ENCODE results near the gene GP2. TPM values are rescaled to one million over a fixed set of nuclear protein-coding genes. Genes with fewer than 3 reads are reported as not detected.

GP2 gene
- total RNA-seq = not detected in 2 replicates

DNA sequence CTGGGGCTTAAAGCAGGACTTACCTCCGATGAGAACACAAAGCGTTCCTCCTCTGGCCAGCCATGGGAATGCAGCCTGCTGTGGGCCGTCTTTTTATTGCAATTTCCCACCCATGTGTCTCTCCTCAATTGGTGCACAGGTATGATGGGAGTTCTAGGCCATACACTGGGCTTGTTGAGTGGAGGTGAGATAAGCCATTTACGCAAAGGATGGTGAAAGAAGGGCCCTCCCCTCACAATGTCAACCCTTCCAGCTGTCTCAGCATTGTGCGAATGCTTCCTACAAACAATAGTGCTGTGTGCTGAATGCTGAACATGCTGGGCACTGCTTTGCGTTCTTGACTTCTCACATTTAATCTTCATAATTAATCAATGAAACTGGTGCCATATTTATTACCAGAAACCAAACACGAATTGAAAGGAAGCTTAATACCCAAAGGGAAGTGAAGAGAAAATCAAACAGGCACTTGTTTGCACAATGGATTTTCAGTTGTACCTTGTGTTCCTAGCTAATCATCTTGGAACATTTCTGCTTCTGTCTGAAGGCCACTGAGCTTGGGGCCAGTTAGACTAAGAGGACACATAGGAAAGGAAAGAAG is at the start of gene GP2:
TSS of gene GP2 (minus strand) at position 70 of the 598 bp plus-strand sequence. CDS start 1,082 bp downstream, outside the sequence.
- intact Hi-C loops (cut with micrococcal nuclease) = no loop called here

DNA sequence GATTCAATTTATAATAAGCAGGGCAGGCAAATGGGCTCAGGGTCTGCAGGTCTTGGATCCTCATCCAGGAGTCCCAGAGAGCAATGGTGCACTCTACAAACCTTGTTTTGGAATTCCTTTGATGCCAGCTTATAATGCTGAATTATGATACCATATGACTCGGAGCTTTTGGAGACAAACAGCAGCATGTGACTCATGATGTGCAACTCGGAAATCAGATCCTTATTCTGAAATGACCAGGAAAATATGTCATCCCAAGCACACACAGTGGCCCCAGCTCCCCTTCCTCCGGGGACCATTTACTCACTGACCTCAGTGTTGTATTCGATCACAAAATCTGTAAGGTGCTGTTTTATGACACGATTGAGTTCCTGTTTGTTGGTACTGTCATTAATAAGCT is 45.4 kb upstream of the GP2 start:
- intact Hi-C loops (cut with micrococcal nuclease) = no loop called here

- intact Hi-C loops (cut with micrococcal nuclease) = no loop called here
Measured at GRCh38 chr16:20369452-20370054, 42.2 kb upstream of the GP2 start.

DNA sequence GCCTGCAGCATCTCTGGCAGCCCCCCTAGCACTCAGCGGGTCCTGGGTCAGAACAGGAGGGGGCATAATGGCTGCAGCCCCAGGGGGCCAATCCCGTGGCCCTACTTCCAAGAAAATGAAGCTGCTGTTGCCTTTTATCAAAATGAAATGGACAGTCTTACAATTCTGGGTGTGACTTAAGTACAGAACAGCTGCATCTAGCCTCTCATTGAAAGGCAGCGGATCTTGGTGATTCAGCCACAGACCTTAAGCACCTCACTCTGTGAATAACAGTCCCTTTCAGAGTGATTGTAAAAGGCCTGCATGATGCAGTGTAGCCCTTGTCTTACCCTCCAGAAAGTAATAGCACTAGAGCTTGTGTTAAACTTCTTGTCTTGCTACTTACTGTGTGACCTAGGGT is 36.7 kb upstream of the GP2 start:
- intact Hi-C loops (cut with micrococcal nuclease) = no loop called here

- intact Hi-C loops (cut with micrococcal nuclease) = no loop called here
Measured at GRCh38 chr16:20363191-20363590, 35.9 kb upstream of the GP2 start.

DNA sequence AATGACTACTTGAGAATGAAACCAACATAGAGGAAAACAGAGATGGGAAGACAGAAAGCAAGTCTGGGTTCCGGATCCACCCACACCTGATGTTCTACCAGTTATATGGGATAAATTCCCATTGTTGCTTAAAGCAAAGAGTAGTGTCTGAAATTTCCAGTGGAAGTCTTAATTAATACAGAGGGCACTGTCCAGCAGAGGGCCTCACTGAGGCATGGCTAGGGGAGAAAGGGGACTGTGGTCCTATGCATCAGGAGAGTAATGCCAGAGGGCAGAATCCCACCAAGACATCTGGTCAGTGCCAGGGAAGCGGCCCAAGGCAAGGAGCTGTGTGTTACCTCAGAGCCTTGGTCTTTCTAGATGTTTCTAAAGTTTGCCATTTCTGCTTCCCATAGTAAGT is 32.7 kb upstream of the GP2 start:
- intact Hi-C loops (cut with micrococcal nuclease) = no loop called here

- intact Hi-C loops (cut with micrococcal nuclease) = no loop called here
Measured at GRCh38 chr16:20355114-20355782, 27.9 kb upstream of the GP2 start.

GRCh38 chr16:20353379-20353778 is 26.1 kb upstream of the GP2 start:
- intact Hi-C loops (cut with micrococcal nuclease) = no loop called here

DNA sequence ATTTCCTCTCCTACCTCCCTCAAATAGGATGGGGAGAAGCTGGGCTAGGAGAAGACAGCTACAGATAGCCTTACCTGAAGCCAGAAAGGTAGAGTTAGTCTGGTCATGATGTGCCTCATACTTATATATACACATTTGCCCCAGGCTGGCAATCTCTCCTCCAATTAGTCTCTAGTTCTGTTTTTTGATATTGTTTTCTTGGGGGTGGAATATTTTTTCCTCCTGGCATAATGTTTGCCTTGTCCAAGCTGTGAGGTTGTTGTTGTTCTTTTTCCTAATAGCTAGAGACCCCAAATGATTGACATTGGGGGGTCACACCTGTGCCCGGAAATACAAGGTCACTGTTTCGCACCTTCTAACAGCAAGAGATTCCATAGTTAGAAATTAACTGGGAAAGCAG is 25.3 kb upstream of the GP2 start, which contains the start of gene UMOD:
TSS of gene UMOD (minus strand) at position 101 of the 400 bp plus-strand sequence. CDS start 1,978 bp downstream, outside the sequence.
- intact Hi-C loops (cut with micrococcal nuclease) = no loop called here

- intact Hi-C loops (cut with micrococcal nuclease) = no loop called here
Measured at GRCh38 chr16:20349615-20350014, 22.3 kb upstream of the GP2 start.

DNA sequence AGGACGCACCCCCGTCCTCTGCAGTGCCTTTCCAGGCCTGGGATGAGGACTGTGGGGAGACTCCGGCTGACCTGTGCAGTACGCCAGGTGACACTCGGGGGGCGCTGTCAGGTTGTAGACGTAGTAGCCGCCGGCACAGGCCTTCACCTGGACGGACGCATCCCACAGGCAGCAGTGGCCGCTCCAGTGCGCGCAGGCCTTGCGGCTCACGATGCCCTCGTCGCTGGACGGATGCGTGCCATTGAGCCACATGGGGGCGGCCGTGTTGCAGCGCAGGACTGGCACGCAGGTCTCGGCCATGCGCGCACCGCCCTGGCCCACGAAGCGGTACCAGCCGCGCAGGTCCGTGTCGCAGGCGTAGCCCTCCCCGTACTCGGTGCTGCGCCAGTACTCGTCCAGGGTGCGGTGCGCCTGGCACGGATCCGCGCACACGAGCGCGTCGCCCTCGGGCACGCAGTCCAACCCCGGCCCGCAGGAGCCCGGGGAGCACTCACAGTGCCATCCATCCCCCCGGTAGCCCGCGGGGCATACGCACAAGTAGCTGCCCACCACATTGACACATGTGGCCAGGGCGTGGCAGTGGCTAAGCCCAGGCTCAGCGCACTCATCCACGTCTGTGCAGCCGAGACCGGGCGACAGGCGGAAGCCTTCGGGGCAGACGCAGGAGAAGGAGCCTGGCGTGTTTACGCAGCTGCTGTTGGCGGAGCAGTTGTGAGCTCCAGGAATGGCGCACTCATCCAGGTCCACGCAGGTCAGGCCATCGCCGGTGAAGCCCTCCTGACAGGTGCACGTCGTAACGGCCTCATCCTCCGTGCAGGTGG is 21.3 kb upstream of the GP2 start:
- intact Hi-C loops (cut with micrococcal nuclease) = no loop called here

DNA sequence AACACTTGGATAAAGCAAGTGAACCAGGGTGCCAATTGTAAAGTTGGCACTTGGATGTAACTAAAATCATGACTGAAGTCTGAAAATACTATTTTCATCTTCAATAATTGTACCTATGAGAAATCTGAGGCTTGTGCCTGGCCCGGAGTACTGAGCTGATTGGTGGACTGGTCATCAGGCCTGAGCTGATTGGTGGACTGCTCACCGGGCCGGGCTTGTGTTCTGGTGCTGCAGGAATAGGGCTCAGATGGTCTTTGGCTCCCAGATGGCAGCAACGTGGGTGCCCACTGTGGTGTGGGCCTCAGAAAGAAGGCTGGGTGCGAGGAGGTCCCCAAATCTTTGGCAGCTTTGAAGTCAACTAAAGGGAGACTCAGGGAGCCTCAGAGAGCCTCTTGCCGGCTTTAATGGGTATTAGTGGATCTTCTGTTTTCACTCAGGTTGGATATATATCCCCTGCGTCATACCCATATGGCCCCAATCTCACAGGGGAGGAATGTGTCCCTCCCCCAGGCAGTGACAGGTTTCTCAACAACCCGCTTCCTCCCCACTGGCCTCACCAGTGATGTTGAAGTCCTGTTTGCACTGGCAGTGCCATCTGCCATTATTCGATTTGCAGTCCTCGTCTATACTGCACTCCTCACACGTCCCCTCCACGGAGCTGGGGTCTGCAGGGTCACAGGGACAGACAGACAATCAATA is 20.5 kb upstream of the GP2 start:
- intact Hi-C loops (cut with micrococcal nuclease) = no loop called here

DNA sequence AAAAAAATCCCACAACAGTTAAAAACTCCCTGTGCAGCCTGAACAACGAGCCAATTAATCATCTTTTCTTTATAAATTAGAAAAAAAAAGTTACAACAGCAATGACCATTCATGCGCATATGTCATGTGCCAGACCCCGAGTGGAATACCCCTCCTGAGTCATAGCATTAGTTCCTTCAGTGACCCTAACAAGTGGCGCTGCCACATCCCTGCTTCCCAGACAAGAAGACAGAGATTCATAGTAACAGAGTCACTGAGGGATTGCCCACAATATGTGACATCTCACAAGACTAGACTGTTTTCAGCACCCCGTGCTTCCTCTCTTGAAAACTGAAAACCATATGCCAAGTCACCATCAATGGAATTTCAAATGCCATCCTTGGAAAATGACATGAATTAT is 17.3 kb upstream of the GP2 start:
- intact Hi-C loops (cut with micrococcal nuclease) = no loop called here

DNA sequence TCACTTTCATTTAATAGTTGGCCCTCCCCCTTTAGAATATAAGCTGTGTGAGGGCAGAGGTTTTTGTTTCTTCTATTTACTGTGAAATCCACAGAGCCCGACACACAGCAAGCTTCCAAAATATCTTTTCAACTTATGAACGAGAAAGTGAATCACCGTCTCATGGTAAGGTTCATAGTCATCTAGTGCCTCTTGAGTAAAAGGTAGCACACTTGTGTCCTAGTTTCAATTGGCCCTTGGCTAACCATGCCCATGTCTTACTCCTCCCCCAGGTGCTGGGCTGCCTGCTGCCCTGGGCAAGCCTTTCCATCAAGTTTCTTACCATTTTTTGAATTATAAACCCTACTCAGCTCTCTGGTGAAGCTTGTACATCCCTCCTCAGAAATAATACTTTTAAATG is 12.4 kb upstream of the GP2 start:
- intact Hi-C loops (cut with micrococcal nuclease) = no loop called here

- intact Hi-C loops (cut with micrococcal nuclease) = no loop called here
Measured at GRCh38 chr16:20336955-20337354, 9.6 kb upstream of the GP2 start.

DNA sequence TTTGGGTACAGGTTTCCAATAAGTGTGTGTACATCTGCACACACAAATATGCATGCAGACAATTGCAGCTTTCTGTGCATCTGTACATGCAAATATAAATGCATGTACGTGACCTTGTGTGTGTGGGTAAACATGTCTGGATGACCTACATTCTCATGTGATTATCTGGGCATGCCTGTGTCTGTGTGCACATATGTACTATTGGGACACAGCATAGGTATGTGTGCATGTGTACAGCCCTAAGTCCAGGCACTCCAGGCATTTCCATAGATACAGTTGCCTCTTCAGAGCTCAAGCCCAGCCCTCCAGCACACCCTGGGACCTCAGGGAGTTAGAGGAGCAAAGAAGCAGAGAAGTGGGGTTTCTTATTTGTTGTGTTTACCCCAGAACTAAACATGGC is 7.1 kb upstream of the GP2 start:
- intact Hi-C loops (cut with micrococcal nuclease) = no loop called here

DNA sequence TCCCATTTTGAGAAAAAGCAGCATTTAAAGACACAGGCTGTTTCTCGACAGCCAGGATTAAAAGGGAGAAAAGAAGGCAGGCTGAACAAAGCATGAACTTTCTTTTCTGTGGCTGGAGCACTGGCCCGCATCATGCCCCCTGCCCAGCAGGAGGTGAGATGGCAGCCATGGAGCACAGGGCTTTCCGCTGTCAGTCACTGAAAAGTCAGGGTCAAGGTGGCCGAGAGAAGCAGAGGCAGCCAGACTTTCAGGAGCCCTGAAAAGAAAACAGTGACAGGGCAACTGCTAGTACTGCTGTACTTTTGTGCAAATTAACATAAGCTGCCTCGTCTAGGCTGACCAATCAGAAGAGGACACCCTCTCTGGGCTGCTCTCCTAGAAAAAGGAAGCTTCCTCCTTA is 5.8 kb upstream of the GP2 start:
- intact Hi-C loops (cut with micrococcal nuclease) = no loop called here

DNA sequence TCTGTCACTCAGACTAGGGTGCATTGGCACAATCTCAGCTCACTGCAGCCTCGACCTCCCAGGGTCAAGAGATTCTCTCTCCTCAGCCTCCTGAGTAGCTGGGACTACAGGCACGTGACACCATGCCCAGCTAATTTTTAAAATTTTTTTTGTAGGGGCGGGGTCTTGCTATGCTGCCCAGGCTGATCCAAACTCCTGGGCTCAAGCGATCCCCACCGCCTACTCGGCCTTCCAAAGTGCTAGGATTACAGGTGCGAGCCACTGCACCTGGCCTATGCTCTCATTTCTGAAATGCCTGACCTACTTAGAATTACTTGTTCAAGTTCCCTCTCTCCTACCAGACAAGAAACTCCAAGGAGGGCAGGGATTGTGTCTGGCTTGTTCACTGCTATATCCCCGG is 5.1 kb upstream of the GP2 start:
- intact Hi-C loops (cut with micrococcal nuclease) = no loop called here

DNA sequence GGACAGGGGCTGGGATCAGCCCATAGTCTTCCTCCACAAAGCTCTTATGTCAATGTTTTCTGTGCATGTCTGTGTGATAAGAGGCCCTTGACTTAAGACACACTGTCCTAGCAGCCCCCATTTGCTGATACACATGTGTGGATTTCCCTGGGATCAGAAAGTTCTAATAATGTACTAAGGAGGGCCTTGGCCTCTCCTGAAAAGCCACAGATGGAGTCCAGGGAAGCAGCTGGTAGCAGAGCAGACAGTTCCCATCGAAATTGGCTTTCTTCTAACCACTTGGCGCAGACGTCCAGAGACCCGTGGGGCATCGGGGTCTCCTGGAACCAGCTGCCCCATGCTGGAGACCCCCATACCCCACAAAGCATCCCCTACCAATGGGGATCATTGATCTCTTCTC is 4.3 kb upstream of the GP2 start:
- intact Hi-C loops (cut with micrococcal nuclease) = no loop called here

- intact Hi-C loops (cut with micrococcal nuclease) = no loop called here
Measured at GRCh38 chr16:20329392-20330138, 2.3 kb upstream of the GP2 start.

DNA sequence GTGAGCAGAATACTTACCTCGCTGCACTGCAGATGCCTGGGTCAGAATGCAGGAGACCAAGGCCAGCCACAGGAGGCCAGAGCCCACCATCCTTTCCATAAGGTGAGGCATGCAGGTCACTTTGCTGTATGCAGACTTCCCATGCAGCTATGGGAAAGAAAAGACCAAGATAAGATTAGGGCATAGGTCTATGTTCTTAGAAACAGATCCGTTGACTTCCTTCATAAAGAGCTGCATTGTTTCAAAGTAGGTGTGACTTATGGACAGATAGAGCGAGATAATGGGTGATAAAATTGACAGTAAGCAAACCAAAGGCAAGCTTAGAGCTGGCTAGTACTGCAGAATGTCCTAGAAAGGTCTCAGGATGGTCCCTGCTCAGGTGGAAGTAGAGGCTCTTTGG is 992 bp downstream of the GP2 start:
- intact Hi-C loops (cut with micrococcal nuclease) = no loop called here
